Renal cortex interstitium (tissue), 11 donors: Measurements from ENCODE around the gene S100A5. TPM values are rescaled to one million over a fixed set of nuclear protein-coding genes. Genes with fewer than 3 reads are reported as not detected.
"Not testable (repeated sequence)": the region's sequence is repeated elsewhere in the genome, so short reads cannot be mapped to it uniquely, and the experiment has no call there.

ENCODE experiments used
- DNase-seq, 11 donors: peaks; one replicate each; pipeline ENCODE4 v3.0.0-alpha.2; 2013; ENCODE audit warnings: low read depth in 9 of 11, low spot score in 4 of 11; ENCODE audit errors: extremely low read depth in 1 of 11
- polyA plus RNA-seq, 3 donors: library from polyadenylated mRNA; unstranded; fragments of 120-200 nt; gene quantifications; one replicate each; pipeline ENCODE4 v1.2.1, GENCODE V29; 2013; ENCODE audit not compliant: insufficient read length in 3 of 3

The S100A5 gene
- polyA plus RNA-seq, 3 donors: 0.85 to 1.3 (median 1.2) TPM

- DNase-seq: no peak
Measured at GRCh38 chr1:153536671-153537375, 3.9 kb downstream of the S100A5 start.

GRCh38 chr1:153536012-153536670 is 4.6 kb downstream of the S100A5 start:
- peak in 6 of 11 donors; percentile 43 to 51 (median 49) for DNase-seq

GRCh38 chr1:153535242-153536011 is 5.3 kb downstream of the S100A5 start, which contains the start of gene S100A6:
S100A6 (minus strand) TSS chr1:153535991; CDS start chr1:153535339, 652 bp downstream.
- DNase-seq: no peak

GRCh38 chr1:153534925-153535241 is 5.9 kb downstream of the S100A5 start:
- no peak for DNase-seq

- no peak for DNase-seq
Measured at GRCh38 chr1:153534226-153534924, 6.4 kb downstream of the S100A5 start.

- DNase-seq: no peak
Measured at GRCh38 chr1:153533689-153534201, 7.0 kb downstream of the S100A5 start.

- peak in 8 of 11 donors; percentile 66 to 84 (median 74) for DNase-seq
Measured at GRCh38 chr1:153532769-153533599, 7.8 kb downstream of the S100A5 start.

- DNase-seq: no peak
Measured at GRCh38 chr1:153532181-153532580, 8.6 kb downstream of the S100A5 start.

- DNase-seq: no peak
Measured at GRCh38 chr1:153531638-153532037, 9.1 kb downstream of the S100A5 start.

GRCh38 chr1:153527683-153528040 is 13.1 kb downstream of the S100A5 start:
- DNase-seq: no peak

- DNase-seq: no peak
Measured at GRCh38 chr1:153527023-153527682, 13.6 kb downstream of the S100A5 start.

- no peak for DNase-seq
Measured at GRCh38 chr1:153526132-153526543, 14.6 kb downstream of the S100A5 start.

GRCh38 chr1:153525088-153525728 is 15.5 kb downstream of the S100A5 start:
- no peak for DNase-seq

- DNase-seq: not testable (repeated sequence)
Measured at GRCh38 chr1:153522353-153523048, 18.2 kb downstream of the S100A5 start.

GRCh38 chr1:153521808-153522207 is 18.9 kb downstream of the S100A5 start:
- DNase-seq: not testable (repeated sequence)

GRCh38 chr1:153520818-153521476 is 19.8 kb downstream of the S100A5 start:
- no peak for DNase-seq
